ENCODE results near the gene ARAP1.

GRCh38 chr11:72773696-72774095, 21.5 kb upstream of the ARAP1 start:
- TF ChIP-seq, protein P1, sequence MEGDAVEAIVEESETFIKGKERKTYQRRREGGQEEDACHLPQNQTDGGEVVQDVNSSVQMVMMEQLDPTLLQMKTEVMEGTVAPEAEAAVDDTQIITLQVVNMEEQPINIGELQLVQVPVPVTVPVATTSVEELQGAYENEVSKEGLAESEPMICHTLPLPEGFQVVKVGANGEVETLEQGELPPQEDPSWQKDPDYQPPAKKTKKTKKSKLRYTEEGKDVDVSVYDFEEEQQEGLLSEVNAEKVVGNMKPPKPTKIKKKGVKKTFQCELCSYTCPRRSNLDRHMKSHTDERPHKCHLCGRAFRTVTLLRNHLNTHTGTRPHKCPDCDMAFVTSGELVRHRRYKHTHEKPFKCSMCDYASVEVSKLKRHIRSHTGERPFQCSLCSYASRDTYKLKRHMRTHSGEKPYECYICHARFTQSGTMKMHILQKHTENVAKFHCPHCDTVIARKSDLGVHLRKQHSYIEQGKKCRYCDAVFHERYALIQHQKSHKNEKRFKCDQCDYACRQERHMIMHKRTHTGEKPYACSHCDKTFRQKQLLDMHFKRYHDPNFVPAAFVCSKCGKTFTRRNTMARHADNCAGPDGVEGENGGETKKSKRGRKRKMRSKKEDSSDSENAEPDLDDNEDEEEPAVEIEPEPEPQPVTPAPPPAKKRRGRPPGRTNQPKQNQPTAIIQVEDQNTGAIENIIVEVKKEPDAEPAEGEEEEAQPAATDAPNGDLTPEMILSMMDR (IDR thresholded peaks at IDR 0.05) = no peak
- no peak for TF ChIP-seq EP300 (IDR thresholded peaks at IDR 0.05)
- TF ChIP-seq POLR2A (IDR thresholded peaks at IDR 0.05) = no peak
- TF ChIP-seq POLR2AphosphoS5 (IDR thresholded peaks at IDR 0.05) = no peak

Data from suprapubic skin (tissue), 4 donors.